ENCODE data around the gene SLC22A5. TPM values are rescaled to one million over a fixed set of nuclear protein-coding genes. Genes with fewer than 3 reads are reported as not detected.

Gene SLC22A5
- total and polyA plus RNA-seq, 10 of the 15 experiments (the other 5 are each of a cell fraction or from before 2014, with no cell fraction given), result 1.1 to 4.4 (median 2.3) TPM

DNA sequence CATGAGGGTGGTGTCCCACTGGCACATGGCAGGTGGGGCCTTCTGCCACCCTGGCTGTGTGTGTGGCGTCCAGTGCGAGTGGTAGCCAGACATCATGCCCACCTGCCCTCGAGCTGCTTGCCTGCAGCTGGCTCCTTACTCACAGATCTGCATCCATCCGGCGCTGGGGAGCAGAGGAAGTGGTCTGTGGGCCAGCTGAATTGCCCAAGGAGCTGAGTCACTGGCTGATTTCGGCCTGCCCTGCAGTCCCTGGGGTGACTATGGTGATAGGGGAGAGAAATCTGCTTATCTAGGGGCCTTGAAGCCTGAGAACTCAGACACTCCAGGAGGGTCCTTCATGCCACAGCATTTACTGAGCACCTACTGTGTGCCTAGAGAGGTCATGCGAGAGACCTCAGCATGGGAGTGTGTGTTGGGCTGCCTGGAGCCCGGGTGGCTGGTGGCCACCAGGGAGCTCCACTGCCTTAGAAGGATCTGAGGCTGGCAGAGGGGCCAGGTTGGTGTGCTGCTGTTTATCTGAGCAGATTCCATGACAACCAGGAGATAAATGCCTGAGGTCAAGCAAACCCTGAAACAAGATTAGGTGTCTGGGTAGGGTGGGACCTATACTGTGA, 57.1 kb downstream of the SLC22A5 start (continued):
- TF ChIP-seq, protein P1, sequence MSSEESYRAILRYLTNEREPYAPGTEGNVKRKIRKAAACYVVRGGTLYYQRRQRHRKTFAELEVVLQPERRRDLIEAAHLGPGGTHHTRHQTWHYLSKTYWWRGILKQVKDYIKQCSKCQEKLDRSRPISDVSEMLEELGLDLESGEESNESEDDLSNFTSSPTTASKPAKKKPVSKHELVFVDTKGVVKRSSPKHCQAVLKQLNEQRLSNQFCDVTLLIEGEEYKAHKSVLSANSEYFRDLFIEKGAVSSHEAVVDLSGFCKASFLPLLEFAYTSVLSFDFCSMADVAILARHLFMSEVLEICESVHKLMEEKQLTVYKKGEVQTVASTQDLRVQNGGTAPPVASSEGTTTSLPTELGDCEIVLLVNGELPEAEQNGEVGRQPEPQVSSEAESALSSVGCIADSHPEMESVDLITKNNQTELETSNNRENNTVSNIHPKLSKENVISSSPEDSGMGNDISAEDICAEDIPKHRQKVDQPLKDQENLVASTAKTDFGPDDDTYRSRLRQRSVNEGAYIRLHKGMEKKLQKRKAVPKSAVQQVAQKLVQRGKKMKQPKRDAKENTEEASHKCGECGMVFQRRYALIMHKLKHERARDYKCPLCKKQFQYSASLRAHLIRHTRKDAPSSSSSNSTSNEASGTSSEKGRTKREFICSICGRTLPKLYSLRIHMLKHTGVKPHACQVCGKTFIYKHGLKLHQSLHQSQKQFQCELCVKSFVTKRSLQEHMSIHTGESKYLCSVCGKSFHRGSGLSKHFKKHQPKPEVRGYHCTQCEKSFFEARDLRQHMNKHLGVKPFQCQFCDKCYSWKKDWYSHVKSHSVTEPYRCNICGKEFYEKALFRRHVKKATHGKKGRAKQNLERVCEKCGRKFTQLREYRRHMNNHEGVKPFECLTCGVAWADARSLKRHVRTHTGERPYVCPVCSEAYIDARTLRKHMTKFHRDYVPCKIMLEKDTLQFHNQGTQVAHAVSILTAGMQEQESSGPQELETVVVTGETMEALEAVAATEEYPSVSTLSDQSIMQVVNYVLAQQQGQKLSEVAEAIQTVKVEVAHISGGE (CRISPR knock-in tag; IDR thresholded peaks at IDR 0.05), result no peak
- TF ChIP-seq STAT1 (conservative IDR thresholded peaks at IDR 0.05) (no peak), RAD51 (IDR thresholded peaks at IDR 0.05) (no peak), FOS (IDR thresholded peaks at IDR 0.05; ENCODE audit: borderline replicate concordance, extremely low read depth, insufficient read length) (no peak), DPF2 (IDR thresholded peaks at IDR 0.05) (peak; percentile 93), CHD1 (IDR thresholded peaks at IDR 0.05; ENCODE audit: low read depth, low read length) (no peak), CBFB (IDR thresholded peaks at IDR 0.05; ENCODE audit: low read depth) (no peak; the same call in 1 of the 2 replicates), CREB1 (IDR thresholded peaks at IDR 0.05; ENCODE audit: low read depth) (no peak), SREBF2 (IDR thresholded peaks at IDR 0.05; ENCODE audit: low read length) (no peak), SUZ12 (IDR thresholded peaks at IDR 0.05; ENCODE audit: unreplicated experiment) (no peak), NFXL1 (IDR thresholded peaks at IDR 0.05; ENCODE audit: borderline replicate concordance) (no peak), EZH2 (IDR thresholded peaks at IDR 0.05; ENCODE audit: borderline replicate concordance, control insufficient read depth, low read depth, low read length) (no peak), KDM1A (IDR thresholded peaks at IDR 0.05; ENCODE audit: borderline replicate concordance) (no peak), JUNB (IDR thresholded peaks at IDR 0.05) (no peak), RB1 (IDR thresholded peaks at IDR 0.05; ENCODE audit: borderline replicate concordance) (0 out of 2 replicates have a peak, but pooled peaks have one; percentile 26), RUNX3 (IDR thresholded peaks at IDR 0.05; ENCODE audit: low read length) (no peak), MTA2 (IDR thresholded peaks at IDR 0.05; ENCODE audit: low read depth) (peak; percentile 25; the same call in 1 of the 2 replicates)
- TF ChIP-seq, protein P2, sequence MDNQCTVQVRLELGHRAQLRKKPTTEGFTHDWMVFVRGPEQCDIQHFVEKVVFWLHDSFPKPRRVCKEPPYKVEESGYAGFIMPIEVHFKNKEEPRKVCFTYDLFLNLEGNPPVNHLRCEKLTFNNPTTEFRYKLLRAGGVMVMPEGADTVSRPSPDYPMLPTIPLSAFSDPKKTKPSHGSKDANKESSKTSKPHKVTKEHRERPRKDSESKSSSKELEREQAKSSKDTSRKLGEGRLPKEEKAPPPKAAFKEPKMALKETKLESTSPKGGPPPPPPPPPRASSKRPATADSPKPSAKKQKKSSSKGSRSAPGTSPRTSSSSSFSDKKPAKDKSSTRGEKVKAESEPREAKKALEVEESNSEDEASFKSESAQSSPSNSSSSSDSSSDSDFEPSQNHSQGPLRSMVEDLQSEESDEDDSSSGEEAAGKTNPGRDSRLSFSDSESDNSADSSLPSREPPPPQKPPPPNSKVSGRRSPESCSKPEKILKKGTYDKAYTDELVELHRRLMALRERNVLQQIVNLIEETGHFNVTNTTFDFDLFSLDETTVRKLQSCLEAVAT (IDR thresholded peaks at IDR 0.05), result peak; percentile 67; the same call in 1 of the 2 replicates
- TF ChIP-seq, protein P3, sequence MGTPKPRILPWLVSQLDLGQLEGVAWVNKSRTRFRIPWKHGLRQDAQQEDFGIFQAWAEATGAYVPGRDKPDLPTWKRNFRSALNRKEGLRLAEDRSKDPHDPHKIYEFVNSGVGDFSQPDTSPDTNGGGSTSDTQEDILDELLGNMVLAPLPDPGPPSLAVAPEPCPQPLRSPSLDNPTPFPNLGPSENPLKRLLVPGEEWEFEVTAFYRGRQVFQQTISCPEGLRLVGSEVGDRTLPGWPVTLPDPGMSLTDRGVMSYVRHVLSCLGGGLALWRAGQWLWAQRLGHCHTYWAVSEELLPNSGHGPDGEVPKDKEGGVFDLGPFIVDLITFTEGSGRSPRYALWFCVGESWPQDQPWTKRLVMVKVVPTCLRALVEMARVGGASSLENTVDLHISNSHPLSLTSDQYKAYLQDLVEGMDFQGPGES (IDR thresholded peaks at IDR 0.05), result no peak
- TF ChIP-seq, protein P4, sequence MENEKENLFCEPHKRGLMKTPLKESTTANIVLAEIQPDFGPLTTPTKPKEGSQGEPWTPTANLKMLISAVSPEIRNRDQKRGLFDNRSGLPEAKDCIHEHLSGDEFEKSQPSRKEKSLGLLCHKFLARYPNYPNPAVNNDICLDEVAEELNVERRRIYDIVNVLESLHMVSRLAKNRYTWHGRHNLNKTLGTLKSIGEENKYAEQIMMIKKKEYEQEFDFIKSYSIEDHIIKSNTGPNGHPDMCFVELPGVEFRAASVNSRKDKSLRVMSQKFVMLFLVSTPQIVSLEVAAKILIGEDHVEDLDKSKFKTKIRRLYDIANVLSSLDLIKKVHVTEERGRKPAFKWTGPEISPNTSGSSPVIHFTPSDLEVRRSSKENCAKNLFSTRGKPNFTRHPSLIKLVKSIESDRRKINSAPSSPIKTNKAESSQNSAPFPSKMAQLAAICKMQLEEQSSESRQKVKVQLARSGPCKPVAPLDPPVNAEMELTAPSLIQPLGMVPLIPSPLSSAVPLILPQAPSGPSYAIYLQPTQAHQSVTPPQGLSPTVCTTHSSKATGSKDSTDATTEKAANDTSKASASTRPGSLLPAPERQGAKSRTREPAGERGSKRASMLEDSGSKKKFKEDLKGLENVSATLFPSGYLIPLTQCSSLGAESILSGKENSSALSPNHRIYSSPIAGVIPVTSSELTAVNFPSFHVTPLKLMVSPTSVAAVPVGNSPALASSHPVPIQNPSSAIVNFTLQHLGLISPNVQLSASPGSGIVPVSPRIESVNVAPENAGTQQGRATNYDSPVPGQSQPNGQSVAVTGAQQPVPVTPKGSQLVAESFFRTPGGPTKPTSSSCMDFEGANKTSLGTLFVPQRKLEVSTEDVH (IDR thresholded peaks at IDR 0.05; ENCODE audit: low read depth, partially characterized antibody), result no peak

All from GM12878 (cell line).